Stimulated activated CD4-positive, alpha-beta T cell treated with anti-CD3 and anti-CD28 coated beads, Interleukin-15, amount 100 ng/mL, for 48 hours (primary cell): ENCODE data around the gene KIAA0586.
"Not testable (repeated sequence)": the region's sequence is repeated elsewhere in the genome, so short reads cannot be mapped to it uniquely, and the experiment has no call there.

ENCODE experiments used
- DNase-seq, 2 donors: peaks; one replicate each; pipeline ENCODE4 v3.0.0-alpha.2; 2020; ENCODE audit warnings: low read depth in 2 of 2

The KIAA0586 gene

DNA sequence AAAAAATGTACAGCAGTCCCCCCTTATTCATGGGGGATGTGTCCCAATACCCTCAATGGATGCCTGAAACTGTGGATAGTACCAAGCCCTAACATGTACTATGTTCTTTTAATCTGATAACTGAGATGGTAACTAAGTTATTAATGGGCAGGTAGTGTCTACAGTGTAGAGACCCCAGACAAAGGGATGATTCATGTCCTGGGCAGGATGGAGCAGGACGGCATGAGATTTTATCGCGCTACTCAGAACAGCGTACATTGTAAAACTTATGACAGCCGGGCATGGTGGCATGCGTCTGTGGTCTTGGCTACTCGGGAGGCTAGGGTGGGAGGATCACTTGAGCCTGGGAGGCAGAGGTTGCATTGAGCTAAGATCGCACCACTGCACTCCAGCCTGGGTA is 37.1 kb downstream of the KIAA0586 start:
- DNase-seq: no peak

DNA sequence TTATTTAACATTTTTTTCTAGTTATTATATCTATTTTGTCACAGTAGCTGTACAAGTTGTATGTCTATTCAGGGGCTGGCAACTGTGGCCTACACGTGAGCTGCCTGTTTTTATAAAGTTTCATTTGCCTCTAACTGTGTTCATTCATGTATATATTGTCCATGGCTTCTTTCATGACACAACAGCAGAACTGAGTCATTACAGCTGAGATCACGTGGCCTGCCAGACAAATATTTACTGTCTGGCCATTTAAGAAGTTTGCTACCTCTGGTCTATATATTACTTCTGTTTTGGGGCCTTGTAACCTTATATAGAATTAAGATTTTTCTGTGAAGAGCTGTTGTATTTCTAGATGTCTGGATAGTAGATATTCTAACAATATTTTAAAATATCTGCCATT is 37.9 kb downstream of the KIAA0586 start:
- DNase-seq: no peak

DNA sequence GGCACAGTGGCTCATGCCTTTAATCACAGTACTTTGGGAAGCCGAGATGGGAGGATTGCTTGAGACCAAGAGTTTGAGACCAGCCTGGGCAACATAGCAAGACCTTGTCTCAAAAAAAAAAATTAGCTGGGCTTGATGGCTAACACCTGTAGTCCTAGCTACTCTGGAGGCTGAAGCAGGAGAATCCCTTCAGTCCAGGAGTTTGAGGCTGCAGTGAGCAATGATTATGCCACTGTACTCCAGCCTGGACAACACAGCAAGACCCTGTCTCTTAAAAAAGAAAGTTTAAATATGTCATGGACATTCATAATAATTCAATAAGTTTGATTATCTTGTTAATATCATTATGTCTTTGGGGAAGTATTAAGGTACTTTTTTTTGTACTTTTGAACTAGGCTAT is 38.9 kb downstream of the KIAA0586 start:
- no peak for DNase-seq

DNA sequence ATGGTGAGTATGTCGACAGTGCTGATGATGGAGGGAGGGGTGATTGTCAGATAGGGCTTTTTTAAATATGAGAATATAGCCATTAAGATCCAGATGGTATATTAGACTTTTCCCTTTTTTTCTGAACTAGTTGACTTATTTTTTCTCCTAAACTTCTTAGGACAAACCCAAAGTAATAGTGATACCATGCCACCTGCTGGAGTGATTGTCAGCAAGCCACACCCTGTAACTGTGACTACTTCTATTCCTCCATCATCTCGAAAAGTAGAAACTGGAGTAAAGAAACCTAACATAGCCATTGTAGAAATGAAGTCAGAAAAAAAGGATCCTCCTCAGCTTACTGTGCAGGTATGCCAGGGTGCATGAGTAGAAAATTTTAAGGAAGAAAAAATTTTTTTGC is 40.1 kb downstream of the KIAA0586 start:
- no peak for DNase-seq

DNA sequence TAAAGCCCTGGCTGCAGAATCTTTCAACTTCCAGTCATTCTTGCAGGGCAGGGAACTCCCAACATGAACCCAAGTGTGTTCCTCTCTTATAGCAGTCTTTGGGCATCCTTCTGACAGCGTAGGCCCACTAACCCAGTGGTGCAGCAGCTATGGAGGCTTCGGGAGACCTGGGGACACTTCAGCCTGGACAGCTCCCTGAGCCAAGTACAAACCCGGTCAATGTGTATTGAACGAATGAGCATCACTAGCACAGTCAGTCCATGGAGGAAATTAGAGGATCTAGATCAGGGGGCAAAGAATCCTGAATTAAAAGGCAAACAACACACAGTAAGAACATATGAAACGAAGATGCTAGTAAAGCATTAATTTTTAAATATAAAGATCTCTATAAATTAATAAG is 41.8 kb downstream of the KIAA0586 start:
- DNase-seq: no peak

DNA sequence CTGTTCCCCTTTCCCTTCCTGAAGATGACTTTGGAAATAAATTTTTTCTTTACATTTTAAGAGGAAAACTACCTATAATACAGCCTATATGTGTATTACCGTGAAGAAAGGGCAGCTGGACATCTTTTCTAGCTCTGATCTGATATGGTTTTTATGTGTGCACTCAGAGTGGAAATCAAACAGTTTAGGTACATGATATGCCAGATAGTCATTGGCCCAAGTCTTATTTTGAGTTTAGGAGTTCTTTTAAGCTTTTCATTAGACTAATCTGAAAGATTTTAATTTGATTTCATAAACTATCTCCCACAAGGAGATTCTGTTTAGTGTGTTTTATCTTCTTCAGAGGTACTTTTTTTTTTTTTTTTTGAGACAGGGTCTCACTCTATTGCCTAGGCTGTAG is 48.8 kb downstream of the KIAA0586 start:
- DNase-seq: no peak

DNA sequence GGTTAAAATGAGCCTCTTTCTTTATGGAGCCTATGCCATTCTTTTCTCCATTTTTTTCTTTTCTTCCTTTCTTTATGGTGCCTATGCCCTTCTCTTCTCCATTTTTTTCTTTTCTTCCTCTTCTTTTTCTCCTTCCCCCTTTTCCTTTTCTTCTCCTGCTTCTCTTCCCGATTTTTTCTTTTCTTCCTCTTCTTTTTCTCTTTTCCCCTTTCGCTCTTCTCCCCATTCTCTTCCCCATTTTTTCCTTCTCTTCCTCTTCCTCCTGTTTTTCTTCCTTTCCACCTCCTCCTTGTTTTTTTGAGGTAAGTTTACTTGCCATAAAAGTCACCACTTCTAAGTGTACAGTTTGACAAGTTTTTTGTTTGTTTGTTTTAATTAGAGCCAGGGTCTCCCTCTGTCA is 50.1 kb downstream of the KIAA0586 start:
- no peak for DNase-seq

DNA sequence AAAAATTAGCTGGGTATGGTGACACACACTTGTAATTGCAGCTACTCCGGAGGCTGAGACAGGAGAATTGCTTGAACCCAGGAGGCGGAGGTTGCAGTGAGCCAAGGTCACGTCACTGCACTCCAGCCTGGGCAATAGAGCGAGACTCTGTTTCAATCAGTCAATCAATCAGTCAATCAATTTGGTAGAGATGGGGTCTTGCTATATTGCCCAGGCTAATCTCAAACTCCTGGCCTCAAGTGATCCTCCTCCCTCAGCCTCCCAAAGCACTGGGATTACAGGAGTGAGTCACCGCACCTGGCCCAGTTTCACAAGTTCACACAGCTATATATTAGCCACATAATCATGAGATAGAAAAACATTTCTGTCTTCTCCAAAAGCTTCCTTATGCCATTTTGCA is 50.8 kb downstream of the KIAA0586 start:
- not testable (repeated sequence) for DNase-seq

DNA sequence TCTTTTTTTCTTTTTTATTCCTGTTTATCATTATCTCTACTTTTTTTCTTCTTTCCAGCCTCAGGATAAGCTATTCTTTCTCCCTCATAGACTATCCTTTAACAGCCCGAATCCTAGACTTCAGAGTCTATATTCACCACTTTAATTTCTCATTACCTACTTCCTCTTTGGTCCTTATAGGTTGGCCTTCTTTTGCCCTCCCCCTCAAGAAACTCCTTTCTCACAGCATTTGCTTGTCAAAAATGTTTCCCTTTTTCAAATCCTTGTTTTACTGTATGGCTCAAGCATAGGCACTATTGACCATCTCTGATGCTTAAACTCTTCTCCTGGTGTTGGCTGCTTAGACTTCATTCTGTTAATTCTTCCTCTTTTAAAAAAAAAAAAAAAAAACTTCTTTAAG is 52.5 kb downstream of the KIAA0586 start:
- no peak for DNase-seq

DNA sequence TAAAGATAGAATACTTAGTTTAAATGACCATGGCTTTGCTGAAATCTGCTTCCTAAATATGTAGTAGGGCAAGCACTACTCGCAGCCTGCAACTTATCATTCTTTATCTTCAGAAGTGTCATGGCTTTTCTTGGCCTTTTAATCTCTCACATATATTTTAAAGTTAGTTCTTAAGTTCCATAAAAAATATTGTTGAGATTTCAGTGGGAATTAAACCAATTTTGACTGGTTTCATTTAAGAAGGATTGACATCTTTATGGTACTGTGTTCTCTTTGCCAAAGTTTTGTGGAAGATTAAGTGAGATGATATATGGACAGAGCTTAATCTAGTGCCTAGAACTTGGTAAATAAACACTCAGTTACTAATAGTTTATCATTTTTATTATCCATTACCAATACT is 56.7 kb downstream of the KIAA0586 start:
- DNase-seq: no peak

DNA sequence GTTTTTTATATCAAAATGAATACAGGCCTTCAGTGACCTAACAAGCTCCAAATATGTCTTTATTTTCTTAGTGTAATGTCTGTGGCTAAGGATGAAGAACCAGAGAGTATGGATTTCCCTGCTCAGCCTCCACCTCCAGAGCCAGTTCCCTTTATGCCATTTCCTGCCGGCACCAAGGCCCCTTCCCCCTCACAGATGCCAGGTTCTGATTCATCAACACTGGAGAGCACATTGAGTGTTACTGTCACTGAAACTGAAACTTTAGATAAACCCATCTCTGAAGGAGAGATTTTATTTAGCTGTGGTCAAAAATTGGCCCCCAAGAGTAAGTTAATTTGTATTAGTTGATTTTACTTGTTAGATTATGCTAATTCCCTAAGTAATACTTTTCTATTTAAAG is 61.0 kb downstream of the KIAA0586 start:
- DNase-seq: no peak

DNA sequence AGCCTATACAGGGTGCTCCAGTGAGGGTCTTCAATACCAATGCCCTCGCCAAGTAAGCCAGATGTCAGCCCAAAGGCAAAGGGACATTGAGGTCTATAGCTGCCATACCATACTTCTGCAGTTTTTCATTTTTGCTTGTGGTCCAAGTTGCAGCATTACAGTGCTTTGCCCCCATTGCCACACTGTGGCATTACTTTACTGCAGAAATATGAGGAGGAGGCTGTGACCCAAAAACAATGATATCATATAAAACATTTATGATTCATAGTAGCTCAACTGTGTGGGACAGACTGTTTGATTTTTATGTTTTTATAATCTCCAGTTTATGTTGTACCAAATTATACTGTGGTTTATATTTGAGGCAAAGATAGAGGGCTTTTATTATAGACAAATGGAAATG is 64.1 kb downstream of the KIAA0586 start:
- DNase-seq: no peak

DNA sequence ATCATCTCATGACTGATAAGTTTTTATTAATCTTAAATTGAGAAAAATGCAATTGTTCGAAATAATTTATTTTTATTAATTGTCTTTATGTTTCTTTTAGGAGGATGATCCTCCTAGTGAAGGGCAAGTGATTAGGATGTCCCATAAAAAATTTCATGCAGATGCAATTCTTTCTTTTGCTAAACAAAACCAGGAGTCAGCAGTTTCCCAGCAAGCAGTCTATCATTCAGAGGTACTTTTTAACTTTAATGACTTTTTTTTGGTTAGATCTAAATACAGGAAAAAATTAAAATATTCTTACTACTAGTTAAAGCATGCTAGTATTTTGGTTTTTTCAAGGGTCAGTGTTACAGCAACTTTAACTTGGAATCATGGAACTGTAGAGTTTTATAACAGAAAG is 64.5 kb downstream of the KIAA0586 start:
- DNase-seq: no peak

DNA sequence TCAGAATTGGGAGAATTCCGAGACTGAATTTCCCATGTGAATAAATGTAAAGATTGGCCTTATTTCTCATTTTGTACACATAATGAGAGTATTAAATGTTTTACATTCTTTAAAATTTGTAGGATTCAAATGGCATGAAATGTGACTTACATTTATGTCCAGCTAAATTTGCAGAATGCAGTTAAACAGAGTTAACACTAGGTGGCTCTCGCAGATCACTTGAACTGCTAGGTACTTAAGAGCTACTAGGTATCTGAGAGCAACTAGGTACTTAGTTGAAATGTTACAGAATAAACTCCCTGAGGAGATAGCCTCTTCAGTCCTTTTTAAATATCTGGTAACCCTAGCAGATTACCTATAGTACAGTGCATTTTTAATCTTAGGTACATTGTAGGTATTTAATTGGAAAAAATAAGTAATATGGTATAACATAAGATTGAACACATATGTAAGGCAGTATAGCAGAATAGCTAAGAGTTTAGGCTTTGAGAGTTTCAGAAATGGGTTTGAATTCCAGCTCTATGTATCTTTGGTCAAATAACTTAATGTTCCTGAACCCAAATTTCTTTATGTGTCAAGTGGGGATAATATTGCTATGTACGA is 73.8 kb downstream of the KIAA0586 start:
- DNase-seq: peak in 1 of 2 donors; percentile 3

DNA sequence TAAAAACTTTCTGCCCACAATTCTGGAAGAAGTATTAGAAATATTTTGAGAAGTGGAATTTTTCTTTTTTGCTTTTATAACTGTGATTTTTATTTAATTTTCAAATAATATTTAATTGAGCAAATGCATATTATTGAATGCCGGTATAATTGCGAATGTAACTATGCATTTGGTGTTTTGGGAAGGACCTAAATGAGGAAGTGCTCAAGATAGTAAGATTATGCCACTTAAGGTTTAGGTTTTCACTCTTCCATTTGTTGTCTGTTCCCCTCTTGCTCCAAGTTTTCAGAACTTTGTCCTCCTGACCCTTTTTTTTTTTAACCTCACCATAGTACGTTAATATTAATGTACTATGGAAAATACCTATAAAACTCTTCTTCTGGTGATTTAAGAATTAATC is 85.8 kb downstream of the KIAA0586 start:
- DNase-seq: no peak

DNA sequence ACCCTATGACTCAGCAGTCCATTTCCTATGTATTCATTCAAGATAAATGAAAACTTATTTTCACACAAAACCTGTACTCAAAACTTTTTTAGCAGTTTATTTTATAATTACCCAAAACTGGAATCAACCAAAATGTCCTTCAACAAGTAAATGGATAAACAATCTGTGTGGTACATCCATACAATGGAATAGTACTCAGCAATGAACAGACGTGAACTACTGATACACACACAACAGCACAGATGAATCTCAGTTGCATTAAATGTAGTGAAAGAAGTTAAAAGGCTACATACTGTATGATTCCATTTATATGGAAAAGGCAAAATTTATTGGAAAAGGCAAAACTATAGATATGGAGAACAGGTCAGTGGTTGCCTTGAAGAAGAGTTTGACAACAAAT is 90.1 kb downstream of the KIAA0586 start:
- no peak for DNase-seq

DNA sequence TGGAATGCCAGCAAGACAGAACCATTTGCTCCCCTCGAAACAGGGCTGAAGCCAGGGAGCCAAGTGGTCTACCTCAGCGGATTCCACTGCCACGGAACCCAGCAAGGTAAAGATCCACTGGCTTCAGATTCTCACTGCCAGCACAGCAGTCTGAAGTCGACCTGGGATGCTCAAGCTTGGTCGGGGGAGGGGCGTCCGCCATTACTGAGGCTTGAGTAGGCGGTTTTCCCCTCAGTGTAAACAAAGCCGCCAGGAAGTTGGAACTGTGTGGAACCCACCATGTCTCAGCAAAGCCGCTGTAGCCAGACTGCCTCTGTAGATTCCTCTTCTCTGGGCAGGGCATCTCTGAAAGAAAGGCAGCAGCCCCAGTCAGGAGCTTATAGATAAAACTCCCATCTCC is 98.2 kb downstream of the KIAA0586 start:
- DNase-seq: not testable (repeated sequence)

DNA sequence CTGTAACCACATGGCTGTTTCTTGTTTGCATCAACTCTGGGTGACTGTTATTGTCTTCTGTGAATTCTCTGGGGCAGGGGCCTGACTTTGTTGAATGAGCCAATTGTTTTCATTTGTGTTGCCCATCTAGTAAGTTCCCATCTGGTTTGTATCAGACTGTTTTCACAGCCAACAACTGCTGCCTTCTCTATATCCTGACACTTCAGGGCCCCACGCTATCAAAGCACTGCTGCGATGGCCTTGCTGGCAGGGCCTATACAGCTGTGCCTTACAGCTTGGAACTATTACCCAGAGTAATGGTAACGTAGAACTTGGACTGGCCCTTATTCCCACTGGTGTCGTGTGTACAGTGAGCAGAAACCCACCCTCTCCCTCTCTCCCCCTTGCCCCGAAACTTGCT is 105.9 kb downstream of the KIAA0586 start:
- no peak for DNase-seq

DNA sequence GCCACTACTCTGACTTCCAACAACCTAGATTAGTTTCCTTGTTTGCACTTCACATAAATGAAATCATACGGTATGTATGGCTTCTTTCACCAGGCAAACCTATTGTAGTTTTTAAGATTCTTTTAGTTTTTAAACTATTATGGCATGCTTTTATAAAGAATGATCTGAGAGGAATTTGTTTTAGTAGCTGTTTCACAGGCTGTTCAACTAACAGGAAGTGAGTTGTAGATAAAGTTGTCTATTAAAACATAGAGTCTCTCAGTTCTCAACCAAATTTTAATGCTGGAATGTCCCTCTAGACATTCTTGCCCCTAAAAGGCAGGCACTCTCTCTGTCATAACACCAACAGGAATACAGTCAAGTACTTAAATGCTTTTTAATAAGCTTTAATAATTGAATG is 107.5 kb downstream of the KIAA0586 start:
- DNase-seq: no peak

DNA sequence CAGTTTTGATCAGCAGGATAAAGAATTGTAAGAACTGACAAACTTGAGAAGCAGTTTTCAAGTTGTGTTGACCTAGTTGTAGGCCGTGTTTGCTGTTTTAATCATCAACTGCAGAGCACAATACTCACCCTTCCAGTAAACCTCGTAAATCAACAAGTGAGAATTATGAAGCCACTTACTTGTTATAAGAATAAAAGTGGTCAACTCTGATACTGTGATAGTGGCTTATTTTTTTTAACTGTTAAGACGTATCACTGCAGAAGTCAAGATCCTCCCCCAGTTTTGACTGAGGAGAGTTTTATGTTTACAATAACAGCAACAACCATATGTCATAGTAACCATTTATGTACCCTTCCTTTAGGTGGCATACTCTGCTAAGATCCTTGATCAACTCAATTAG is 109.5 kb downstream of the KIAA0586 start:
- DNase-seq: no peak

DNA sequence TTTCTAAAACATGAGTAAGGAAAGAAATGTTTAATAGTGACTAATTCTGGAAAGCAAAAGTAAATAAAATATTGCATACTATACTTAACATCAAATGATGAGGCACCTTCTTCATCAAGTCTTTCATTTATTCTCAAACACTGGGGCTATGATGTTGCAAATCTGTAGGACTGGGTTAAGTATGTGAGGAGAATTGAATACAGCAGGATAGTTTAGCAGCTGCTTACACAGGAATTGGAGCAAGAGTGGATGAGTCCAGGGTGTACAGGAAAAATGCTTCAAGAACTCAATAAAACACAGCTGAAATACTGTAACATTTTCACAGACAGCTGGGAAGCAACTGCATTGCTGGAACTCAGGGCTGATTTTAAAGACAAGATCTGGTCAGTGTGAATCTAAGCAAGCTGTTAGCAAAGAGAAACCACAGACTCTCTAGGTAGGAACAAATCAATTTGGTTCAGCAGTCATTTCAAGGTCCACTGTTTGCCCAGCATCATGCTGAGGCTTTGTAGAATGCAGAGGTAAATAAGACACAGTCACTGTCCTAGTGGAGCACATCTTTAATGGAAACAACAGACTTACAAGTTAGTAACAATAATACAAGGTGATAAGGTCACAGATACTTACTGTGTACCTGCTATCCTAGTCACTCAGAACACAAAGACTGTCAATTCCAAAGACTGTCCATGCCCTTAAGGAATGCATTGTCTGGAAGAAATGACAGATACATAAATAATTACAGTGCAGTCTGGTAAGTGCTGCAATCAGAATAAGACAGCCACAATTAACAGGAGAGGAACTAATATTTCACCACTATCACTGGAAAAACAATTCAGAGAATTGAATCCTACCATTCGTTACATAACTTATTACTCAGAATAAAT is 113.5 kb downstream of the KIAA0586 start:
- no peak for DNase-seq

DNA sequence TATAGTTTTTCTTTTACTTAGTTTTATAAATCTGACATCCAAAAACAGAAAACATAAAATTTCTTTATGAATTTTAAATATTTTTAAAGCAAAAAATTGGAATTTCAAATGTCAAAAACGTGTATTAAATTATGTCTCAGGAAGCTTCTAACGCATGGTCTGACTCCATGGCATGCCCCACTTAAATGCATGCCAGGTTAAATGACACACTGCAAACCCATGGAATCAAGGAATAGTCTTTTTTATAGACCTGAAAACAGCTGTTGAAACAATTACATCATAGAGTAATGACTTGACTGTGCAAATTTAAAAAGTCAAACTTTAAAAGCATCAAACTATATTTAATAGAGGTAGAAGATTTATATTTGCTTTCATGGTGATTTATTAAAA is 114.1 kb downstream of the KIAA0586 start:
- no peak for DNase-seq

DNA sequence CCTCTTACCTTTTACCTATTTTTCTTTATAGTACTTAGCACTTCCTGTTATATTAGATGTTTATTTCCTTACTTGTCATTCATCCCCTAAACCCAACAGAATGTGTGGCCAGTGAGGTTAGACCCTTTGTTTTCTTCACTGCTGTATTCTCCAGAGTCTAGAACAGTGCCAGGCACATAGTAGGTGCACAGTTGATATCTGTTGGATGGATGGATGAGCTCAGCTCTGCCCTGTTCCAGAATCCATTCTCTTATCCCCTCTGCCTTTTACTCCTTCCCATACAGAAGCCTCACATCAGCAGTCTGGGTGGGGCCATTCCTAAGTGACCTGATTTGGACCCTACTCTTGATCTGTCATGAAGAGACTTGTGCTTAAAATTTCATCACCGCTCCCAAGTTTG is 115.7 kb downstream of the KIAA0586 start:
- no peak for DNase-seq

DNA sequence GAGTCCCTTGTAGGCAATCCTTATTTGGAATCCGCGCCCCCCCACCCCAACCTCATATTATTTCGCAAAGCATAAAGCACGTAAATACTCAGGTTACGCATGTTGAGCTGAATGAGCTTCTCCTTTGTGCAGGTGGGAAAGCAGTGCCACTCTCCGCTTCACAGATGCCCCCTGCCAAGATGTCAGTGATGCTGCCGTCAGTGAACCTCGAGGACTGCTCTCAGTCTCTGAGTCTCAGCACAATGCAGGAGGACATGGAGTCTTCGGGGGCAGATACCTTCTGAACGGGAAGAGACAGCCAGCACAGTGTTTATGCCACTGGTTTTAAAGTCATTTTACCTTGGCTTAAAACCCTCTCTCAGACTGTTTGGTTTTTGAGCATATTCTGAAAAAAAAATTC is 120.1 kb downstream of the KIAA0586 start:
- no peak for DNase-seq
